HepG2 (cell line): ENCODE measurements around the gene AQP10. TPM values are rescaled to one million over a fixed set of nuclear protein-coding genes. Genes with fewer than 3 reads are reported as not detected.
A peak's percentile ranks its signal among the peaks of the same experiment; 100 is the strongest.

Experiments used
- ATAD3A ChIP-seq: sonication (generic); formaldehyde crosslinking; IDR thresholded peaks from 2 replicates; pipeline ENCODE4 v1.4.0; 2020; ENCODE audit warnings: missing genetic modification reagents
- ATF6 ChIP-seq: sonication (generic); formaldehyde crosslinking; conservative IDR thresholded peaks from 2 replicates; pipeline ENCODE4 v1.4.0; 2020; ENCODE audit warnings: missing genetic modification reagents
- DBP ChIP-seq: sonication (generic); formaldehyde crosslinking; IDR thresholded peaks from 2 replicates; pipeline ENCODE4 v1.4.0; 2020; ENCODE audit warnings: missing genetic modification reagents; ENCODE audit errors: not compliant biosample characterization
- E2F5 ChIP-seq: sonication (generic); formaldehyde crosslinking; conservative IDR thresholded peaks from 2 replicates; pipeline ENCODE4 v1.4.0; 2020; ENCODE audit warnings: missing genetic modification reagents
- ESRRA ChIP-seq: sonication (generic); formaldehyde crosslinking; IDR thresholded peaks from 2 replicates; pipeline ENCODE4 v1.5.1; 2020; ENCODE audit warnings: mild to moderate bottlenecking, low read depth, missing genetic modification reagents
- FOSL2 ChIP-seq: sonication (generic); formaldehyde crosslinking; IDR thresholded peaks from 2 replicates; pipeline ENCODE4 v1.4.0; 2020; ENCODE audit warnings: missing genetic modification reagents
- HDAC1 ChIP-seq: sonication (generic); formaldehyde crosslinking; IDR thresholded peaks from 2 replicates; pipeline ENCODE4 v1.5.1; 2020; ENCODE audit warnings: mild to moderate bottlenecking, missing genetic modification reagents
- HOXA3 ChIP-seq: sonication (generic); formaldehyde crosslinking; IDR thresholded peaks from 2 replicates; pipeline ENCODE4 v1.5.0; 2020; ENCODE audit warnings: missing genetic modification reagents
- KDM5A ChIP-seq: fragments of 200-600 bp; sonication (generic); IDR thresholded peaks from 2 replicates; pipeline ENCODE4 v1.7.0; 2018; ENCODE audit warnings: antibody characterized with exemption, mild to moderate bottlenecking, low read length, borderline replicate concordance
- KMT2B ChIP-seq: IDR thresholded peaks from 2 replicates; pipeline ENCODE4 v1.6.1; 2016; ENCODE audit warnings: missing genetic modification reagents, missing compliant biosample characterization
- MIXL1 ChIP-seq: IDR thresholded peaks from 2 replicates; pipeline ENCODE4 v1.6.1; 2016
- MTF2 ChIP-seq: sonication (generic); formaldehyde crosslinking; IDR thresholded peaks from 2 replicates; pipeline ENCODE4 v1.5.0; 2020; ENCODE audit warnings: missing genetic modification reagents, borderline replicate concordance
- NCOA2 ChIP-seq: sonication (generic); formaldehyde crosslinking; IDR thresholded peaks from 2 replicates; pipeline ENCODE4 v1.8.0; 2022; ENCODE audit warnings: inconsistent platforms
- POLR2A ChIP-seq, 2 experiments: IDR thresholded peaks; 2 replicates each; pipeline ENCODE4 v1.6.1; 2011; ENCODE audit warnings: low read depth in 2 of 2, low read length in 2 of 2, mild to moderate bottlenecking in 1 of 2, moderate library complexity in 1 of 2; ENCODE audit not compliant: insufficient read depth in 1 of 2
- RELA ChIP-seq: sonication (generic); formaldehyde crosslinking; IDR thresholded peaks from 2 replicates; pipeline ENCODE4 v1.4.0; 2020; ENCODE audit warnings: missing genetic modification reagents
- ZBTB7A ChIP-seq: sonication (generic); formaldehyde crosslinking; IDR thresholded peaks from 2 replicates; pipeline ENCODE4 v1.8.0; 2022; ENCODE audit warnings: mild to moderate bottlenecking, missing genetic modification reagents
- ZFP91 ChIP-seq: sonication (generic); formaldehyde crosslinking; IDR thresholded peaks from 2 replicates; pipeline ENCODE4 v1.9.0; 2022; ENCODE audit warnings: missing genetic modification reagents, mild to moderate bottlenecking, borderline replicate concordance
- ZFYVE20 ChIP-seq: sonication (generic); formaldehyde crosslinking; IDR thresholded peaks from 2 replicates; pipeline ENCODE4 v1.8.0; 2023; ENCODE audit warnings: low read depth, mild to moderate bottlenecking, moderate library complexity, missing genetic modification reagents, borderline replicate concordance
- ZMAT3 ChIP-seq: sonication (generic); formaldehyde crosslinking; conservative IDR thresholded peaks from 2 replicates; pipeline ENCODE4 v1.7.0; 2021; ENCODE audit warnings: missing genetic modification reagents
- ZNF224 ChIP-seq: sonication (generic); formaldehyde crosslinking; IDR thresholded peaks from 2 replicates; pipeline ENCODE4 v1.5.0; 2020; ENCODE audit warnings: mild to moderate bottlenecking, missing genetic modification reagents
- ZNF33A ChIP-seq: sonication (generic); formaldehyde crosslinking; IDR thresholded peaks from 2 replicates; pipeline ENCODE4 v1.5.1; 2020; ENCODE audit warnings: missing genetic modification reagents, mild to moderate bottlenecking, moderate library complexity, borderline replicate concordance
- ZNF547 ChIP-seq: sonication (generic); formaldehyde crosslinking; IDR thresholded peaks from 2 replicates; pipeline ENCODE4 v1.5.1; 2020; ENCODE audit warnings: mild to moderate bottlenecking, missing genetic modification reagents
- ZNF576 ChIP-seq: sonication (generic); formaldehyde crosslinking; IDR thresholded peaks from 2 replicates; pipeline ENCODE4 v1.4.0; 2020; ENCODE audit warnings: mild to moderate bottlenecking, missing genetic modification reagents
- ZNF670 ChIP-seq: sonication (generic); formaldehyde crosslinking; IDR thresholded peaks from 2 replicates; pipeline ENCODE4 v1.8.0; 2022; ENCODE audit warnings: mild to moderate bottlenecking, missing genetic modification reagents, borderline replicate concordance
- ZNF720 ChIP-seq: sonication (generic); formaldehyde crosslinking; IDR thresholded peaks from 2 replicates; pipeline ENCODE4 v1.4.0; 2020; ENCODE audit warnings: missing genetic modification reagents
- polyA plus RNA-seq, 8 experiments: library from polyadenylated mRNA; depleted of rRNA in 3 of 8; stranded (reverse) in 7 of 8; unstranded in 1 of 8; fragments of >200 nt; fragmentation: Illumina TruSeq in 4 of 8; extraction: Trizol in 4 of 8; gene quantifications; 2 replicates each; pipeline versions ENCODE4 v1.2.1 to v1.2.3, GENCODE V29; 2011 to 2016; ENCODE audit warnings: low read depth in 4 of 8, missing spikeins in 1 of 8, mixed read lengths in 1 of 8; ENCODE audit not compliant: insufficient read depth in 1 of 8
- total RNA-seq, 5 experiments: library from RNA; depleted of rRNA; stranded (reverse); fragments of >200 nt; fragmentation: Illumina TruSeq; extraction: Trizol; gene quantifications; 2 replicates each; pipeline ENCODE4 v1.2.3, GENCODE V29; 2016; ENCODE audit warnings: low read depth in 1 of 5

The AQP10 gene
- total and polyA plus RNA-seq, 2 of the 13 experiments (the other 11 are each of a cell fraction or from before 2014, with no cell fraction given) = 0.30 TPM; not detected in 1

GRCh38 chr1:154351363-154352068, 30.6 kb downstream of the AQP10 start (continued):
- TF ChIP-seq ZNF670 (CRISPR knock-in tag) (no peak; the same call in none of the 2 replicates), E2F5 (CRISPR knock-in tag) (no peak), ZFP91 (CRISPR knock-in tag) (no peak), ATAD3A (no peak), HDAC1 (CRISPR knock-in tag) (peak; percentile 53; the same call in 1 of the 2 replicates), MIXL1 (CRISPR knock-in tag) (no peak; the same call in 1 of the 2 replicates), ZNF33A (CRISPR knock-in tag) (no peak), ZFYVE20 (CRISPR knock-in tag) (no peak), ZNF720 (CRISPR knock-in tag) (no peak), RELA (CRISPR knock-in tag) (no peak), ZNF576 (CRISPR knock-in tag) (no peak), ZMAT3 (no peak), MTF2 (no peak), KDM5A (no peak), NCOA2 (CRISPR knock-in tag) (peak; percentile 29; the same call in 1 of the 2 replicates), ATF6 (no peak), ZNF547 (CRISPR knock-in tag) (no peak), HOXA3 (CRISPR knock-in tag) (peak; percentile 57; the same call in 1 of the 2 replicates), ESRRA (no peak), POLR2A (IDR thresholded peaks at IDR 0.05; ENCODE audit: insufficient read depth in 1 of 2, low read depth in 2 of 2, low read length in 2 of 2) (no peak), DBP (CRISPR knock-in tag) (no peak), FOSL2 (CRISPR knock-in tag) (peak; percentile 40; the same call in 1 of the 2 replicates), ZBTB7A (CRISPR knock-in tag) (no peak), ZNF224 (CRISPR knock-in tag) (no peak), KMT2B (CRISPR knock-in tag) (no peak)
